GM20431 (cell line): ENCODE data around the gene PRLR.
"Not testable (repeated sequence)": the region's sequence is repeated elsewhere in the genome, so short reads cannot be mapped to it uniquely, and the experiment has no call there.

Experiments used
- in situ Hi-C: fragments of 300-500 bp; cut with MseI, MboI; formaldehyde crosslinking; loops from one replicate; pipeline ENCODE4 v1.15.0; 2020; ENCODE audit warnings: low sequenced_read_pairs; ENCODE audit not compliant: unreplicated experiment

The PRLR gene

DNA sequence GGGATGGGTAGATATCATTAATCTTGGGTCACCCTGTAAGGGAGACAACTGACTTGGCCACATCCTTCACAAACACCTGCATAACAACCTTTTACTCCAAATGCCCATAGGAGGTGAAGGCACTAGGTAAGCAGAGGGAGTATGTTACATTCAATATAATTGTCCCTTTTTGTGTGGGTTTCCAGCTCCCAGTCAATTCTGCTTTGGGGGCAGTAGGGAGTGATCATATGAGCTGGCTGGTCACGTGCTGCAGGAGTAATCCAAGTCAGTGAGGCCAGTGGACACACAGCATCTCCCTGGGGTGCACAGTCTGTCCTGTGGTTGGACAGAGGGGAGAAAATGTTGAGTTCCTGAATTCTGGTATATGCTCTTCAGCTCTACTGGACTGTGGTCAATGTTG, 181.4 kb downstream of the PRLR start:
- in situ Hi-C loops: no loop called here

DNA sequence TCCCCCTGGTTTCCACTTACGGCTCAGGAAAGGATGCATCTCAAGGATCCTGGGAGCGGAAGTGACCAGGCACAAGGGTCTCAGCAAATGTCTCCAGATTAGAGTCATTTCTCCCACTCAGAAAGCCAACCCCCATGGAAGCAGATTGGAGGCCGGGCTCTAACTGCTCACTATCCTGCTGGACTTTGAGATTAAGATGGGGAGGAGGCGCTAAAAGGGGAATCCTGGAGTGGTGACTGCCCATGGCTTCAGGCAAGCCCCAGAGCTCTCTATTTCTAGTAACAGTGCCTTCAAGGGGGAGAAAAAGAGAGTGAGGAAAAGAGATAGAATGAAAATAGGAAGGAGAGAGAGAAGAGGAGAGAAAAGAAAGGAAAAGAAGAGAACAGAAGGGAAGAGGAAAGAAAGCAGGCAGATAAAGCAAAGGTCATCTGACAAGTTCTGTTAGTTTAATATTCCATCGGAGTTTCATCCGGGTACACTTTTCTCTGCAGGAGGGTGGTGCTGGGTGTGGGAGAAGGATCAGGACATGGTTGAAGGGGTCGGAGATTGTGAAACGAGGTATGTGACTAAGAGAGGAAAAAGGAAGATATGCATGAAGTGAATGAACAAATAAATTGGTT, 182.4 kb downstream of the PRLR start, which contains the start of gene AGXT2:
Gene AGXT2, minus strand, starts transcription at position 165 of the 620 bp plus-strand sequence. Its CDS starts 57 bp downstream, at position 108.
- in situ Hi-C loops: no loop called here

DNA sequence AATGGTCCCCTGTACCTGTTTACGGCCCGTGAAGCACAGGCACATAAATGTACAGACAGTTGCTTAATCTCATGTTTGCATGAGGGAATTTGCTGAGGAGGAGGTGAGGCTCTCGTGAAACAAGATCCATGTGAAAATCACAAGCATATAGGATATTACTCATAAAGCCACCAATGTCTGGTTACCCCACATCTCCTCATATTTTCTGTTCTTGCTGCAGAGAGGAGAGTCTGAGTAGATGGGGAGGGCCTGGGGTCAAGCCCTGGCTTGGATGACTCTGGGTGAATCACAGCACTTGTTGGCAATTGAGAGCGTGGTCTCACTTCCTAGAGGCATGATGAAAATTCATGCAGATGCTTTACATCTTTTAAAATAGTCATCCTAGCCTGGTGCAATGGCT, 183.5 kb downstream of the PRLR start:
- in situ Hi-C loops: no loop called here

DNA sequence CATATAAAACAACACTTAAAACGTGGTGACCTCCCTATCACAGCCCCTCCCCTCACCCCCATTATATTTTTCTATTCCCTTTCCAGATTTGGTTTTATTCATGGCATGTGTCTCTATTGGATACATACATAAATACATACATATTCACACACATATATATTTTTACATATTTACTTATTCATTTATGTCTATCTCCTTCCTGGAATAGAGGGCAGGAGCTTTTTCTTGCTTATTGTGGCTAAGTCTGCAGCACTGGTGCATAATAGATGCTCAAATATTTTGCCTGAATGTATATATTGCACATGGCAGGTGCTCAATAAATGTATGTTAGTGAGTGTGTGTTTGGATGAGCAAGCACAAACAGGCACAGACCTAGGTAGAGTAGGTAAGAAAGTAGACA, 185.0 kb downstream of the PRLR start:
- in situ Hi-C loops: no loop called here

DNA sequence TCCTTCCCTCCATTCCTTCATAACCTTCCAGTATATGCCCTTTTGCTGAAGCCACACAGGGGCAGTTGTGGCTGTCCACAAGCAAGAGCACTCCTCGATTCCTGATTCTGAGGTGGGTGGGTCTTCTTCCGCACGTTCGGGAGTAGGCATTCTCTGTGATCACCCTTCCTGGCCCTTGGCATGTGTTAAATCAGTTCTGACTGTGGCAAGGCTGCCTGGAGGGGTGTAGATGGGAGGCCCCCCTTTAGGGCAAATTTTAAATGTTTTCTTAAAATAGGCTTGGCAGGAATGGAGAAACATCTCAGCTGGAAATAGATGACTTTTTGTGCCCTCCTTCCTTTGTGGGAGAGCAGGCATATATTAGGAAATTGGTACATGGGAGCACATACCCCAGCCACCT, 185.6 kb downstream of the PRLR start:
- in situ Hi-C loops: no loop called here

DNA sequence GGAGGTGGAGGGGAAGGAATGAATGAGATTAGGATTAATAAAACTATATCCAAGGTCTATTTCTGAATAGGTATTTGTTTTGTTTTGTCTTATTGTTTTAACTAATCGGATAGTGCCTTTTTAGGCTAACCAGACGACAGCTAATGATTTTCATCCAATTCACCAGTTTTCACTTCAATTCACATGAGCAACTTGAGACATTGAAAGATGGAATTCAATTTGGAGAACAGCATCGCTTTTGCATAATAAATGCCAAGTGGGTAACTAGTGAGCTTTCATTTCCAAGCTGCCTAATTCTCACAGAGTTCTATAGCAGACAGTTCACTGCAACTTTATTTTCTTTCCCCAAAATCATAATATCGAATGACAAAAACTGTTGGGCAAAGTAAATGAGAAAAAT, 187.5 kb downstream of the PRLR start:
- in situ Hi-C loops: no loop called here

DNA sequence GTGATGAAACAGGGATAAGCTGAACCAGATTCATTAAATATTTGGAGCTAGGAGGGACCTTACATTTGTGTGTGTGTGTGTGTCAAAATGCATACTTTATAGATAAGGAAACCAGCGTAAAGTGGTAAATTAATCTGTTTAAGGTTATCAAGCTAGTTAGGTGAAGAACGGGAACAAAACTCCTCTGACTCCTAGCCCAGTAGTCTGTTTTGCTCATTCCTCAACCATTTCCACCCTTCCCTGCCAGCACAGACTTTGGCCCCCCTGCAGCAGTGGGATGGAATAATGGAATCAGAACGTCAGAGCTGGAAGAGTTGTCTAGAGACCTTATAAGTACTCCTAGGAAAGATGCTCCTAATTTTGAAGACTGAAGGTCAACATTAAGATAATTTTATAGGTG, 189.0 kb downstream of the PRLR start:
- in situ Hi-C loops: no loop called here

DNA sequence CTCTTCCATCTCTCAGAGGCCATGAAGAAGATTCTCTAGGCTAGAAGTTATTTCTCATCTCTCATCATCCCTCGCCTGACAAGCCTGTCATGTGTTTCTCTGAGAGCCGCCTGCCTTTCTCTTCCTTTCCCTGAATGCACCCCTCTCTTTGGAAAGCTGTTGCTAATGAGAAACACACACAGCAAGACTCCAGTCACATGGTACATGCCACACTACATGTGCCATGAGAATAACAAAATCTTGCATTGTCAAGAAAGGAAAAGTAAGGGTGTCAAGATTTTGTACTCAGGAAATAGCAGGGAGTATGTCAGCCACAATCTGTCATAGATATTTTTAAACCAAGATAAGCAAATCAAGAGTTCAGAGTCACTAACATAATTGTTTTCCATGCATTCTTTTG, 191.4 kb downstream of the PRLR start:
- in situ Hi-C loops: no loop called here

DNA sequence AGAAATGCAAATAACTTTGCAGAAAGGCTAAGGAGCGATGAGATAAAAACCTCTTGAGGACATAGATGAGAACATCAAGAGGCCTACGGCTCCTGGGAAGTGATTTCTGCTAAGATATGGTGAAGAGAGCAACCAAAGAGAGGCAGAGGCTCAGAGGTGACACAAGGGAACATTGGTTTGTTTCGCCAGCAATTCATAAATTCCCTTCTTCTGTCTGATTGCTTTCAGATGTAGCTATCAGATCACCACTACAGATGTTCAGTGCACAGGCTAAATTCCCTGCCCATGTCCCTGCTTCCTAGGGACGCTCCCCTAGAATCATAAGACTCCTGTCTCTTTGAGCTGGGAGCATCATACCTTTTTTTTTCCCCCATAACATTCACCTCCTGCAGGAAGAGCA, 193.8 kb downstream of the PRLR start:
- in situ Hi-C loops: no loop called here

DNA sequence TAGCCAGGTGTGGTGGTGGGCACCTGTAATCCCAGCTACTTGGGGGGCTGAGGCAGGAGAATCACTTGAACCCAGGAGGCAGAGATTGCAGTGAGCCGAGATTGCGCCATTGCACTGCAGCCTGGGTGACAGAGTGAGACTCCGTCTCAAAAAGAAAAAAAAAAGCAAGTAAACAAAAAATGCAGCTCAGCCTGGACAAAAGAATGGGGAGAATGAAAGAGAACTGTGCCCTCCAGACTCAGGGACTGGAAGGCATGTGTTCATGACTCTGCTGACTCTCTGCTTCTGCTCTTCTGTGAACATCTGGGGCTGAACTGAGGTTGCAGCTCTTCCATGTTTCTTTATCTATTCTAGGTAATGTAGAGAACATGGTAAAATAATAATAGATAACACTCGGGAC, 194.4 kb downstream of the PRLR start:
- in situ Hi-C loops: not testable (repeated sequence)

DNA sequence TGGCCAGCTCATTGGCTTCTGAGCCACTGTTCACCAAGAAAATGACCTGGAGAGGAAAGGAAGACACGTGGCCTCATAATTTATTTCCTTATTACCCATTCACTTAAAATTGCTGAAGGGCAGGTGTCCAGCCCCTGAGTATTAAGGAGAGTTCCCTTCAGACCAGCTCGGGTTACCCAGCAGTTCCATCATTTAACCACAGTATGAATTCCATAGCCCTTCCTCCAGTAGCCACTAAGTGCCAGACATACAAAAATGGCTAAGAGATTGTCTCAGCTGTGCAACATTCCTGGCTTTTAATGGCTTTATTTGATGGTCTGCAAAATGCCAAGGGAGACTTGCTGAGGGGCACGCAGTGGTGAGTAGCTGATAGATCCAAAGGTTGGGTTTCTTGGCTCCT, 195.0 kb downstream of the PRLR start:
- in situ Hi-C loops: no loop called here

DNA sequence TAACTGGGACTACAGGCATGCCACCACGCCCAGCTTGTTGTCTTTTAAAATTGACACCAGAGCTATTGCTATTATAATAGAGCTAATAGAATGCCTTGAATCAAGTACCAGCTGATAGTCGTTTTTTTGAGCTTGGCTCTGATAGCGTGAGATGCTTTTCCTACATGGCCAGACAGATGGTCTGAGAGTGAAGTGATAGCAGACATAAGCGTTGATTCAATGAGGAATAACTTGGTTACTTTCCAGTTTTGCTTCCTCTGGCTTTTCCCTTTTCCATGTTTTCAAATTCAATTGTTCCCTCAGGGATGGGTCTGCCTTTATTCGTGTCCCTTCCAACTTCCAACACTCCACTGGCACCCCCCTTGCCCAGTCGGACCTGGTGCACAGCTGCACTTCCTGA, 197.9 kb downstream of the PRLR start:
- in situ Hi-C loops: no loop called here

DNA sequence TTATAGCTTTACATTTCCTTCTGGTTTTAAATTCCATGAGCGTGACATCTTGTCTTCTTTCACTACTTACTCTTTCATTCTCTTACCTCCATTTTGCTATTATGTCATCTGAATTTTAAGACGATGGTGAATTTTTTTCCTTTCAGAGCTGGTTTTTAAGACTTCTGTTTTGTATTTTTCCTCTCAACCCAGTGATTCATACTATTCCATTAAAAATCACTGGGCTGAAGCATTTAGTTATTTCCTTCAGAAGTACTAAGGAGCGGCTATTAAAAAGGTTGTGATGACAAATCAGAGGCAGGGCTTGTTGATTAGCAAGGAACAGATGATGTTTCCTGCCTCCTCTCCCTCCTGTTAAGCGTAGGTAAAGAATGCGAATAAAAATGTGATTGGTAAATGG, 199.0 kb downstream of the PRLR start:
- in situ Hi-C loops: no loop called here

DNA sequence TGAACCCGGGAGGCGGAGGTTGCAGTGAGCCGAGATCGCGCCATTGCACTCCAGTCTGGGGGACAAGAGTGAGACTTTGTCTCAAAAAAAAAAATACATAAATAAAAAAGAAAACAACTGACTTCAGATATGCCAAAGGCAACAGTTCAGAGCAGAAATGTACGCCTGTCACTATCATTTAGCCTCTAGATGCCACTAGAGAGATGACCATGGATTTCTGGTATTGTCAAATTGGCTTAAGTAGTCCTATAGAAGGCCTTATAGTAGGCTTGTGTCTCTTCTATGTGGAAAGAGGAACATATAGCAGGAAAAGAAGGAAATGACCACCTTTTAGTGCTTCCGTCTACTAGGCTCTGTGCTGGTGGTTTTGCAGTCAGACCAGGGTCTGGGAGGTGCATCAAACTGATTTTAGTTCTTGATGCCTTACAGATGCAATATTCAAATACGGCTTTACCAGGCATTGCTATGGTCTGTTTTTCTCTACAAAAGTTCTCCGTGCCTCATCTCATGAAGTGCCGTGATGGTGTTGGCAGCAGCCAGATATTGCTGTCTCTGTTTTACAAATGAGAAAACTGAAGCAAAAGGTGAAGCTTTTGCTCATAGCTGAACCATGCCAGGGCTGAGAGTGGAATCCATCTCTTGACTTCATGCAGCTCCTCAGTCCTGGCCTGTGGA, 199.7 kb downstream of the PRLR start:
- in situ Hi-C loops: no loop called here

DNA sequence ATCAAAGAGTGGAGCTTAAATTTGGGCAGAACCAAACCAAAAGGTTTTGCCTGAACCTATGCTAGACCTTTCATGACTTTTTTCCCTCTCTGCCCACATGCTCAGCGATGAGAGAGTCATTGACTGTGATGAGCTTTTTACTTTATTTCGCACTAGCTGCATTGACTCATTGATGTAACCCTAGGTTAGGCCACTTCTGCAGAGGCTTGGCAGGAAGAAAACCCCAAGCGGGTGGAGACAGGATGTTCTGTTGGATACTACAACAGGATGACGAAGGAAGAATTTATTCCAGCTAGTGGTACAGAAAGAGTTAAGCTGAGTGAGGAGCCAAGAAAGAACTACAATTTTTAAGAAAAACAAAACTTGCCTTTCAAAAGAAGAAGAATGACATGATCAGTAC, 201.0 kb downstream of the PRLR start:
- in situ Hi-C loops: no loop called here

DNA sequence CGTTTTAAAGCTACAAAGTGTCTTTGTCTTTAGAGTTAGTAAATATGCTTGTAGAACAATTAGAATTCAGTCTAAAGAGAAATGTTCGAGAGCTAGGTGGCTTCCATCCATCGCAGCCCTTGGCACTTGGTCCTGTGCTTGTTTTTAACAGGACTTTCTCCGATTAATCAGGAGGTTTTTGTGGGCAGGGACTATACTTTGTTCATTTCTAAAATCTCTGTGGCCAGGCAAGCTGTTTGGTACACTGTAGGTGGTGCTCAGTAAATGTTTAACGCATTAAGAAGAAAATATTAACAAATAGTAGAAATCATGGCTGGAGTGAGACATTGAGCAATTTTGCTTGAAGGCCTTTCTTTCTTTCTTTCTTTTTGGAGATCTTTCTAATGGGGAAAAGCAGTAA, 203.3 kb downstream of the PRLR start:
- in situ Hi-C loops: no loop called here

DNA sequence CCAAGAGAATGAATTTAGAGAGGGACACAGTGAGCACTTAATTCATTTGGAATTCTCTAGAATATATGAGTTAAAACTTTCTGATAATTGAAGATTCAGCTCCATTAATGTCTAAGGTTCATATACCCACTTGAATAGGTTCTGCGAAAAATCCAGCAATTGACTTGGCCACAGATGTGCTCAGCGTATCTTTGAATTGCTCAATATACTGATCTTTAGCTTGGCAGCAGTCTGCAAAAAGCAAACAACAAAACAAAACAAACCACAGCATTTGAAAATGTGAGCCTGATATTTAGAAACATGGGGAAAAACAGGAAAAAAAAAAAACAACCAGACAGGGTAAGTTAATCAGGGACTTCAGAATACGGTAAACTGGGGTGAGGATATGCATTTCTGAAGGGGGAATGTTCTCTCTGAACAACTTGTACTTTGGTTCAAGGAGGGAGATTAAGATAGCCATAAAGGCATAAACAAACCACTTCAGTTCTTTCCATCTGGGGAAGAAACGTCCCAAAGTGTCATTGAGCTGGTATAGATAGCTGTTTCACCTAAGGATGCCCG, 203.9 kb downstream of the PRLR start:
- in situ Hi-C loops: no loop called here

DNA sequence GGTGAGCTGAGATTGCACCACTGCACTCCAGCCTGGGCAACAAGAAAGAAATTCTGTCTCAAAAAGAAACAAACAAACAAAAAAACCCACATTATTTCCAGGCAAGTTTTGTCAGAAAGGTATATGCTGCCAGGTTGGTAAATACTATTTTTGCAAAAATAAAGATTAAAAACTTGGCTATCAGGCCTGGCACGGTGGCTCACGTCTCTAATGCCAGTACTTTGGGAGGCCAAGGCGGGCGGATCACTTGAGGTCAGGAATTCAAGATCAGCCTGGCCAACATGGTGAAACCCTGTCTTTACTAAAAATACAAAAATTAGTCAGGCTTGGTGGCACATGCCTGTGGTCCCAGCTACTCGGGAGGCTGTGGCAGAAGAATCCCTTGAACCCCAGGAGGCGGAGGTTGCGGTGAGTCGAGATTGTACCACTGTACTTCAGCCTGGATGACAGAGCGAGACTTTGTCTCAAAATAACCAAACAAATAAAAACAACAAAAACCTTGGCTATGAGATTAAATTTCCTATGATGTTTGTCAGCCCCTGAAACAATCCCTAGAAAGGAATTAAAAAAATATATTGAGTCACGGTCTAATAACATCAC, 205.3 kb downstream of the PRLR start:
- in situ Hi-C loops: no loop called here

DNA sequence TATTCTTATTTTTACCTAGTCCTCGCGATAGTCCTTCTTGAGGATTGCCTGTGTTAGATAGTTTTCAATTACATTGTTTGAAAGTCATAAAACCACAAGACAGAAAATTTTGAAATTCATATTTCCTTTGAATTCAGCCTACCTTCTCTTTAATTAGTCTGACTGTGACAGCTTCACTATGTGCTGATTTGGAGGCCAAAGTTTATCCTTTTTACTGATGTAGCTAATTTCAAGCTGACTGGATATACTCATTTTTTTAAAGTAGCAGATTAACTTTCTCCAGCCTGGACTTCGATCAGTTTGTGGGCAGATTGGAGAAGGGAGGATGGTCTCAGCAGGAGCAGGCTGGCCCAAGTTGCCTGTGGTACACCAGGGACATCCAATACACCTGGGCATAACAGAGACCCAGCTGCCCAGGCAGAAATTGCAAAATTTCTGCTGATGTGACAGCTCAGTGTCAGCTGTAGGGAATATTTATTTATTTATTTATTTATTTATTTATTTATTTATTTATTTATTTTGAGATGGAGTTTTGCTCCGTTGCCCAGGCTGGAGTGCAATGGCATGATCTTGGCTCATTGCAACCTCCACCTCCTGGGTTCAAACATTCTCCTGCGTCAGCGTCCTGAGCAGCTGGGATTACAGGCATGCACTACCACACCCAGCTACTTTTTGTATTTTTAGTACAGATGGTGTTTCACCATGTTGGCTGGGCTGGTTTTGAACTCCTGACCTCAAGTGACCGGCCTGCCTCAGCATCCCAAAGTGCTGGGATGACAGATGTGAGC, 206.7 kb downstream of the PRLR start:
- in situ Hi-C loops: no loop called here

DNA sequence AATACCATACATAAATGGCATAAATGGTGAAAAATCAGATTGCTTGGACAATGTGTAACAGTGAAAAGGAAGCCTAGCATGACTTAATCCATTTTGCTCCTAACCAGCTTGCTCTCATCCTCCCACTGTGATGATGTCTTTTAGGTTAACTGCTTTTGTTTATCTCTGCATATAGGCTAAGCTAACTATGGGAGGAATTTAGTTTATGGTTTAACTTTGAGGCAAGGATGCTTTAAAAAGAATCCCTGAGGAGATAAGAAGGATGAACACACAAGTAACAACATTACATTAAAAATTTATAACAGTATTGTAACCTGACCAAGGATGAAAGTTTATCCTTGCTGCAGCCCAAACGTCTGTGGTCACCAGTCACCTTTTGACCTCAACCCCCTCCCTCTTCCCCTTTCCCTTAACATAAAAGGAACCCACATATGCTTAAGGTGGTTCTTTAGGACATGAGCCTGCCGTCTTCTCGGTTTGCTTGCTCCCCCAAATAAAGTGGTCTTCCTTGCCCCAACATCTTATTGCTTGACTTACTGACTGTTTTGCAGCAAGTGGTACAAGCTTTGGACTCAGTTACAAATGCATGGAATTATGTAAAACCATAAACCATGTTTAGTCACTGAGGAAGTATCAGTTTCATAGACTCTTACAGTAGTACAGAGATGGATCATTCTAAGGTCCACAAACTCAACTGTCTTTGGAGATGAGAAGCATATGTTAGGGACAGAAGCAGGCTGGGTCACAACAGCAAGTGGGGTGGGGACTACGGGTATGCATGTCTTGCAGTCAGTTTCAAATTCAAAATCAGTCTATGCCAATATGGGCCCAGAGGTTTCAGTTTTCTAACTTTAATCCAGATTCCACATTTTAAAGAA, 213.9 kb downstream of the PRLR start:
- in situ Hi-C loops: no loop called here
